Kidney (tissue), 14 donors: ENCODE results near the gene RBM19. TPM values are rescaled to one million over a fixed set of nuclear protein-coding genes. Genes with fewer than 3 reads are reported as not detected.

ENCODE experiments used
- DNase-seq, 5 donors: peaks; one replicate each; pipeline ENCODE4 v3.0.0-alpha.2; 2013 to 2020
- FAIRE-seq: peaks from 2 replicates; lab custom pipeline; 2012; peaks lifted over from hg19 to GRCh38; lab: Jason Lieb, UNC
- H3K27ac ChIP-seq, 2 donors: one replicate each; pipeline ENCODE4 v1.7.0; 2013; ENCODE audit warnings: low read depth in 2 of 2, low read length in 2 of 2, inconsistent platforms in 1 of 2
- H3K27me3 ChIP-seq: one replicate; pipeline ENCODE4 v1.7.1; 2013; ENCODE audit warnings: low read length, inconsistent platforms; ENCODE audit not compliant: control insufficient read depth, insufficient read depth
- H3K36me3 ChIP-seq, 3 donors: one replicate each; pipeline versions ENCODE4 v1.7.0 to v1.7.1; 2013; ENCODE audit warnings: low read length in 3 of 3, control low read depth in 1 of 3, inconsistent platforms in 1 of 3; ENCODE audit not compliant: insufficient read depth in 3 of 3, control insufficient read depth in 2 of 3
- H3K4me1 ChIP-seq, 3 donors: one replicate each; pipeline versions ENCODE4 v1.7.0 to v1.7.1; 2013; ENCODE audit warnings: low read length in 3 of 3, inconsistent platforms in 1 of 3, low read depth in 1 of 3; ENCODE audit not compliant: control insufficient read depth in 2 of 3, insufficient read depth in 2 of 3
- H3K4me3 ChIP-seq, 3 donors: one replicate each; pipeline versions ENCODE4 v1.7.0 to v1.8.1; 2013; ENCODE audit warnings: low read length in 3 of 3, control low read depth in 1 of 3, inconsistent platforms in 1 of 3
- H3K9ac ChIP-seq, 3 donors: one replicate each; pipeline versions ENCODE4 v1.7.0 to v1.7.1; 2013; ENCODE audit warnings: low read length in 3 of 3, control low read depth in 1 of 3, inconsistent platforms in 1 of 3
- H3K9me3 ChIP-seq, 3 donors: one replicate each; pipeline versions ENCODE4 v1.7.0 to v1.7.1; 2013; ENCODE audit warnings: low read length in 3 of 3, control low read depth in 1 of 3, inconsistent platforms in 1 of 3; ENCODE audit not compliant: control insufficient read depth in 2 of 3, insufficient read depth in 1 of 3
- intact Hi-C: fragments of 100-400 bp; cut with DNase I; formaldehyde crosslinking; loops from one replicate; pipeline ENCODE4 v1.11.1; 2022
- polyA plus RNA-seq: library from polyadenylated mRNA; stranded (reverse); fragments of 350-450 nt; fragmentation: Illumina TruSeq; extraction: RNeasy Lipid Tissue Mini Kit (QIAGEN cat#74804); gene quantifications from one replicate; pipeline ENCODE4 v1.2.3, GENCODE V29; 2014; ENCODE audit warnings: low read depth, low replicate concordance; ENCODE audit not compliant: insufficient read depth
- total RNA-seq: library from RNA; stranded (reverse); fragmentation: NEBNext Ultra II Directional; extraction: Animal tissue kit (Norgen Biotek cat#: 25700); gene quantifications from one replicate; pipeline ENCODE4 v1.2.1, GENCODE V29; 2021
- TF ChIP-seq, protein P1 (sequence below): IDR thresholded peaks from 3 replicates; pipeline ENCODE4 v1.5.1; 2012; ENCODE audit warnings: mild to moderate bottlenecking, moderate library complexity, borderline replicate concordance; ENCODE audit not compliant: insufficient read depth; ENCODE audit errors: extremely low read depth
- donor health status: control.
- donor health status: control.
- donor health status: control.
- donor health status: control.
- donor health status: control.
- donor health status: DM: yes; HTN: yes; CAD: no.
- donor health status: Normal renal cell carcinoma (clear cell type).

The RBM19 gene
- total and polyA plus RNA-seq, 2 donors from 2014 or later = 12.3 to 34.7 TPM

DNA sequence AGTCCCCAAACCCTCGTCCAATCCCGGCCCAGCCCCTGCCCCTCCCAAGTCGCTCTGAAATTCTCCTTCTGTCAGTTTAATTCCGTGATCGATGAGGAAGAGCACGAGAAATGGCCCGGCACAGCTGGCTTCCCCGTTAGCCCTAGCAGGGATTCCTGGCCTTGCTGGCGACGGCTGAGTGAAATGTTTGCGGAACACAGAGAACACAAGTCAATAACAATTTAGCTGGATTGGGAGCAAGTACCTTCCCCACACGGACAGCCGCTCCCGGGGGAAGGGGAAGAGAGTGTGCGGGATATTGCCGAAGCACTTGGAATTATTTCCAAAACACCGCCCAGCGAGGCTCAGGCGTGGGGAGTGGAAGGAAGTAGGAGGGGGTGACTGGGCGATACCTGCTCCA lies 134.6 kb downstream of the RBM19 start:
- Histone ChIP-seq H3K4me1 (no peaks in the 10 kb centered on the region), H3K4me3 (no peak overlapping the region), H3K9me3 (no peaks in the 10 kb centered on the region), H3K27ac (no peak overlapping the region), H3K27me3 (no peaks in the 10 kb centered on the region), H3K36me3 (no peaks in the 10 kb centered on the region), H3K9ac (no peak overlapping the region)
- DNase-seq = peak in 1 of 5 donors; percentile 35
- no peak for FAIRE-seq
- intact Hi-C loops = no loop called here
- TF ChIP-seq, protein P1, sequence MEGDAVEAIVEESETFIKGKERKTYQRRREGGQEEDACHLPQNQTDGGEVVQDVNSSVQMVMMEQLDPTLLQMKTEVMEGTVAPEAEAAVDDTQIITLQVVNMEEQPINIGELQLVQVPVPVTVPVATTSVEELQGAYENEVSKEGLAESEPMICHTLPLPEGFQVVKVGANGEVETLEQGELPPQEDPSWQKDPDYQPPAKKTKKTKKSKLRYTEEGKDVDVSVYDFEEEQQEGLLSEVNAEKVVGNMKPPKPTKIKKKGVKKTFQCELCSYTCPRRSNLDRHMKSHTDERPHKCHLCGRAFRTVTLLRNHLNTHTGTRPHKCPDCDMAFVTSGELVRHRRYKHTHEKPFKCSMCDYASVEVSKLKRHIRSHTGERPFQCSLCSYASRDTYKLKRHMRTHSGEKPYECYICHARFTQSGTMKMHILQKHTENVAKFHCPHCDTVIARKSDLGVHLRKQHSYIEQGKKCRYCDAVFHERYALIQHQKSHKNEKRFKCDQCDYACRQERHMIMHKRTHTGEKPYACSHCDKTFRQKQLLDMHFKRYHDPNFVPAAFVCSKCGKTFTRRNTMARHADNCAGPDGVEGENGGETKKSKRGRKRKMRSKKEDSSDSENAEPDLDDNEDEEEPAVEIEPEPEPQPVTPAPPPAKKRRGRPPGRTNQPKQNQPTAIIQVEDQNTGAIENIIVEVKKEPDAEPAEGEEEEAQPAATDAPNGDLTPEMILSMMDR = no peak

- TF ChIP-seq, protein P1 = no peak
- DNase-seq (no peak), FAIRE-seq (no peak)
- no peaks in the 10 kb centered on the region for H3K4me1 ChIP-seq
- no peak overlapping the region for H3K4me3 ChIP-seq
- intact Hi-C loops = no loop called here
- no peaks in the 10 kb centered on the region for H3K27me3 ChIP-seq
- H3K27ac ChIP-seq = no peak overlapping the region
- no peak overlapping the region for H3K9ac ChIP-seq
- H3K36me3 ChIP-seq = no peaks in the 10 kb centered on the region
- H3K9me3 ChIP-seq = no peaks in the 10 kb centered on the region
Measured at GRCh38 chr12:113831016-113831415, 135.1 kb downstream of the RBM19 start.

DNA sequence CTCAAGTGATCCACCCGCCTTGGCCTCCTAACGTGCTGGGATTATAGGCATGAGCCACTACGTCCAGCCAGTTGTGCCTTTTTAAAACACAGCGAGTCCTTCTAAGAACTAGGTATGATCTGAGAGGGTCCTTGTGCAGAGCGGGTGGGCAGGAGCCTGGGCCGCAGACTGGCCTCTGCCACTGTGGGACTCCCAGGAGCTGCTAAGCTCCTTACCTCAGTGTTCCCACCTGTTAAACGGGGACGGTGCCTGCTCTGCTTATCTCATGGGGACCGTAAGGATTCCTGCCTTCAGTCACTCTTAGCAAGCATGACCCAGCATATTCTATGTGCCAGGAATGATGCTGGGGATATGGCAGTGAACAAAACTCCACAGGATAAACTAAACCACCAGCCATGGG lies 136.9 kb downstream of the RBM19 start:
- no peak for DNase-seq
- Histone ChIP-seq H3K27me3 (no peaks in the 10 kb centered on the region), H3K36me3 (no peaks in the 10 kb centered on the region), H3K27ac (no peak overlapping the region), H3K4me3 (no peak overlapping the region), H3K4me1 (no peaks in the 10 kb centered on the region), H3K9me3 (no peaks in the 10 kb centered on the region), H3K9ac (no peak overlapping the region)
- intact Hi-C loops = no loop called here
- TF ChIP-seq, protein P1 = no peak
- no peak for FAIRE-seq

GRCh38 chr12:113827539-113828114 lies 138.5 kb downstream of the RBM19 start:
- FAIRE-seq (no peak), DNase-seq (no peak)
- no peaks in the 10 kb centered on the region for H3K27me3 ChIP-seq
- H3K27ac ChIP-seq = no peak overlapping the region
- no peaks in the 10 kb centered on the region for H3K9me3 ChIP-seq
- no peak overlapping the region for H3K4me3 ChIP-seq
- no peak overlapping the region for H3K9ac ChIP-seq
- intact Hi-C loops = no loop called here
- H3K4me1 ChIP-seq = no peaks in the 10 kb centered on the region
- TF ChIP-seq, protein P1 = no peak
- H3K36me3 ChIP-seq = no peaks in the 10 kb centered on the region
